CD14-positive monocyte (primary cell): Measurements from ENCODE around the gene TSNAX. TPM values are rescaled to one million over a fixed set of nuclear protein-coding genes. Genes with fewer than 3 reads are reported as not detected.

ENCODE experiments used
- polyA plus RNA-seq, 3 donors: library from polyadenylated mRNA; depleted of rRNA in 1 of 3; unstranded in 2 of 3; stranded (reverse) in 1 of 3; fragments of 300-500 nt in 2 of 3; fragments of >200 nt in 1 of 3; fragmentation: Illumina TruSeq in 2 of 3; gene quantifications; 1 replicate in 2 of 3; 2 replicates in 1 of 3; pipeline ENCODE4 v1.2.3, GENCODE V29; 2012 to 2021

TSNAX gene
- polyA plus RNA-seq, 3 donors, result 15.6 to 86.9 (median 82.0) TPM

Other genes starting within 250 kb of the TSNAX start
- 1 to 10 TPM; 2.8 to 7.8 (median 3.1) TPM for gene EXOC8, start 190.8 kb upstream of the TSNAX start, polyA plus RNA-seq
- 1 to 10 TPM; 4.5 to 9.1 (median 7.8) TPM for gene SPRTN, start 190.4 kb upstream of the TSNAX start, polyA plus RNA-seq
- 10 to 100 TPM; 12.9 to 27.7 (median 23.1) TPM for gene EGLN1, start 106.4 kb upstream of the TSNAX start, polyA plus RNA-seq
- gene DISC1, start 98.1 kb downstream of the TSNAX start, polyA plus RNA-seq, result 10 to 100 TPM in 1 of 3 donors, 1 to 10 TPM in 2; 5.5 to 14.7 (median 5.8) TPM